Esophagus squamous epithelium (tissue), 4 donors: ENCODE measurements around the gene PRSS2.

Experiments
- POLR2A ChIP-seq, 4 donors: fragments of 450-650 bp; IDR thresholded peaks; one replicate each; pipeline ENCODE4 v1.6.1; 2017; ENCODE audit warnings: antibody characterized with exemption in 4 of 4, mild to moderate bottlenecking in 4 of 4, moderate library complexity in 3 of 4
- TF ChIP-seq, protein P1 (sequence below), 6 experiments: fragments of 450-650 bp in 4 of 6; fragments of 200-600 bp in 2 of 6; sonication (generic) in 2 of 6; IDR thresholded peaks; one replicate each; pipeline ENCODE4 v1.5.1; 2016 to 2019; ENCODE audit warnings: antibody characterized with exemption in 6 of 6, mild to moderate bottlenecking in 4 of 6, moderate library complexity in 4 of 6

DNA sequence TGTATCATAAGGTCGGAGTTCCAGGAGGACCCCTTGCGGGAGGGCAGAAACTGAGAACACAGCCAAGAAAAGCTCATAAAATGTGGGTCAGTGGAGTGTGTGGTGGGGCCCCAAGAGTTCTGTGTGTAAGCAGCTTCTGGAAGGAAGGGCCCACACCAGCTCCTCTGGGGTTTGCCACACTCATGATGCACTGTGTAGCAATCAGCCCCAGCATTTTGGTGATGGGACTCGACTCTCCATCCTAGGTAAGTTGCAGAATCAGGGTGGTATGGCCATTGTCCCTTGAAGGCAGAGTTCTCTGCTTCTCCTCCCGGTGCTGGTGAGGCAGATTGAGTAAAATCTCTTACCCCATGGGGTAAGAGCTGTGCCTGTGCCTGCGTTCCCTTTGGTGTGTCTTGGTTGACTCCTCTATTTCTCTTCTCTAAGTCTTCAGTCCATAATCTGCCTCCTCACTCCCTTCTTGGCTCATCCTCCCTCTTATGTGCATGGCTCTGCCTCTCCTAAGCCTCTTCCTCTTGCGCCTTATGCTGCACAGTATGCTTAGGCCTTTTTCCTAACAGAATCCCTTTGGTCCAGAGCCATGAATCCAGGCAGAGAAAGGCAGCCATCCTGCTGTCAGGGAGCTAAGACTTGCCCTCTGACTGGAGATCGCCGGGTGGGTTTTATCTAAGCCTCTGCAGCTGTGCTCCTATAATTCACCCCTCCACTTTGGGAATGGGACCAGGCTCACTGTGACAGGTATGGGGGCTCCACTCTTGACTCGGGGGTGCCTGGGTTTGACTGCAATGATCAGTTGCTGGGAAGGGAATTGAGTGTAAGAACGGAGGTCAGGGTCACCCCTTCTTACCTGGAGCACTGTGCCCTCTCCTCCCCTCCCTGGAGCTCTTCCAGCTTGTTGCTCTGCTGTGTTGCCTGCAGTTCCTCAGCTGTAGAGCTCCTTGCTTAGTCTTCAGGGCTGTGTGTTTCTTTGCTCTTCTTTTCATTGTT, 17.8 kb downstream of the PRSS2 start:
- TF ChIP-seq, protein P1, sequence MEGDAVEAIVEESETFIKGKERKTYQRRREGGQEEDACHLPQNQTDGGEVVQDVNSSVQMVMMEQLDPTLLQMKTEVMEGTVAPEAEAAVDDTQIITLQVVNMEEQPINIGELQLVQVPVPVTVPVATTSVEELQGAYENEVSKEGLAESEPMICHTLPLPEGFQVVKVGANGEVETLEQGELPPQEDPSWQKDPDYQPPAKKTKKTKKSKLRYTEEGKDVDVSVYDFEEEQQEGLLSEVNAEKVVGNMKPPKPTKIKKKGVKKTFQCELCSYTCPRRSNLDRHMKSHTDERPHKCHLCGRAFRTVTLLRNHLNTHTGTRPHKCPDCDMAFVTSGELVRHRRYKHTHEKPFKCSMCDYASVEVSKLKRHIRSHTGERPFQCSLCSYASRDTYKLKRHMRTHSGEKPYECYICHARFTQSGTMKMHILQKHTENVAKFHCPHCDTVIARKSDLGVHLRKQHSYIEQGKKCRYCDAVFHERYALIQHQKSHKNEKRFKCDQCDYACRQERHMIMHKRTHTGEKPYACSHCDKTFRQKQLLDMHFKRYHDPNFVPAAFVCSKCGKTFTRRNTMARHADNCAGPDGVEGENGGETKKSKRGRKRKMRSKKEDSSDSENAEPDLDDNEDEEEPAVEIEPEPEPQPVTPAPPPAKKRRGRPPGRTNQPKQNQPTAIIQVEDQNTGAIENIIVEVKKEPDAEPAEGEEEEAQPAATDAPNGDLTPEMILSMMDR (IDR thresholded peaks at IDR 0.05), result no peak
- no peak for TF ChIP-seq POLR2A (IDR thresholded peaks at IDR 0.05)
